A549 (cell line): ENCODE measurements around the gene ISLR2.
"Not testable (repeated sequence)": the region's sequence is repeated elsewhere in the genome, so short reads cannot be mapped to it uniquely, and the experiment has no call there.

ENCODE experiments used
- CTCF ChIP-seq: fragments of >200 bp; sonication (Bioruptor Twin); formaldehyde crosslinking; IDR thresholded peaks from 3 replicates; pipeline ENCODE4 v1.5.1; 2016
- MAFK ChIP-seq: fragments of 450-650 bp; IDR thresholded peaks from 2 replicates; pipeline ENCODE4 v1.6.1; 2014; ENCODE audit not compliant: partially characterized antibody
- POLR2A ChIP-seq: IDR thresholded peaks from 2 replicates; pipeline ENCODE4 v1.6.1; 2012; ENCODE audit warnings: mild to moderate bottlenecking, low read length

- TF ChIP-seq POLR2A, MAFK, CTCF: not testable (repeated sequence)
These were observed 34.8 kb upstream of the ISLR2 start for GRCh38 chr15:74095610-74096009.
